ENCODE measurements around the gene ERP27.

Gene ERP27

GRCh38 chr12:14938301-14938700 is at the start of gene ERP27:
ERP27 (minus strand) TSS chr12:14938537; CDS start chr12:14938508, 29 bp downstream.
- H3K36me3 Mint-ChIP-seq (ENCODE audit: low read depth), result no peaks in the 10 kb centered on the region
- DNase-seq, result no peak
- H3K9me3 Mint-ChIP-seq, result peaks cover 10% of the 10 kb centered on the region
- H3K27me3 Mint-ChIP-seq (ENCODE audit: low read depth, poor library complexity), result no peaks in the 10 kb centered on the region
- H3K27ac Mint-ChIP-seq, result no peak within 1 kb of the TSS
- peaks cover 27% of the 10 kb centered on the region for H3K4me1 Mint-ChIP-seq
- H3K4me3 Mint-ChIP-seq, result no peak within 1 kb of the TSS
- TF ChIP-seq CTCF (IDR thresholded peaks at IDR 0.05), result no peak

- Mint-ChIP-seq H3K9me3 (peaks cover 25% of the 10 kb centered on the region), H3K4me3 (no peak overlapping the region), H3K27me3 (ENCODE audit: low read depth, poor library complexity) (peaks cover 6% of the 10 kb centered on the region), H3K36me3 (ENCODE audit: low read depth) (no peaks in the 10 kb centered on the region), H3K27ac (no peak overlapping the region), H3K4me1 (no peaks in the 10 kb centered on the region)
- no peak for DNase-seq
- TF ChIP-seq CTCF (IDR thresholded peaks at IDR 0.05), result no peak
Measured at GRCh38 chr12:14988035-14988434, 49.7 kb upstream of the ERP27 start.

- no peak overlapping the region for H3K4me3 Mint-ChIP-seq
- peaks cover 6% of the 10 kb centered on the region for H3K27me3 Mint-ChIP-seq (ENCODE audit: low read depth, poor library complexity)
- H3K4me1 Mint-ChIP-seq, result no peaks in the 10 kb centered on the region
Measured at GRCh38 chr12:14986449-14986848, 48.1 kb upstream of the ERP27 start.

GRCh38 chr12:14984766-14985285 is 46.5 kb upstream of the ERP27 start:
- Mint-ChIP-seq H3K4me1 (no peaks in the 10 kb centered on the region), H3K27me3 (ENCODE audit: low read depth, poor library complexity) (peaks cover 6% of the 10 kb centered on the region), H3K27ac (no peak overlapping the region), H3K36me3 (ENCODE audit: low read depth) (no peaks in the 10 kb centered on the region), H3K9me3 (peaks cover 10% of the 10 kb centered on the region), H3K4me3 (no peak overlapping the region)
- TF ChIP-seq CTCF (IDR thresholded peaks at IDR 0.05), result no peak
- no peak for DNase-seq

More at GRCh38 chr12:14986449-14986848, 48.1 kb upstream of the ERP27 start:
- H3K27ac Mint-ChIP-seq, result no peak overlapping the region
- no peak for DNase-seq
- no peaks in the 10 kb centered on the region for H3K36me3 Mint-ChIP-seq (ENCODE audit: low read depth)
- H3K9me3 Mint-ChIP-seq, result peaks cover 24% of the 10 kb centered on the region
- no peak for TF ChIP-seq CTCF (IDR thresholded peaks at IDR 0.05)

- peaks cover 7% of the 10 kb centered on the region for H3K9me3 Mint-ChIP-seq
Measured at GRCh38 chr12:14984036-14984435, 45.7 kb upstream of the ERP27 start.

More at GRCh38 chr12:14984036-14984435, 45.7 kb upstream of the ERP27 start:
- no peak for TF ChIP-seq CTCF (IDR thresholded peaks at IDR 0.05)
- Mint-ChIP-seq H3K27me3 (ENCODE audit: low read depth, poor library complexity) (peaks cover 6% of the 10 kb centered on the region), H3K4me3 (no peak overlapping the region), H3K4me1 (no peaks in the 10 kb centered on the region), H3K27ac (no peak overlapping the region), H3K36me3 (ENCODE audit: low read depth) (no peaks in the 10 kb centered on the region)
- DNase-seq, result no peak

Measured in nephron progenitor cell (in vitro differentiated cells).